Neural cell (in vitro differentiated cells): ENCODE results near the gene ERICH6B.

Experiments
- CTCF ChIP-seq: fragments of 450-650 bp; IDR thresholded peaks from 2 replicates; pipeline ENCODE4 v1.5.1; 2014; ENCODE audit warnings: antibody characterized with exemption, mild to moderate bottlenecking, moderate library complexity; ENCODE audit not compliant: poor library complexity, severe bottlenecking
- POLR2AphosphoS5 ChIP-seq: IDR thresholded peaks from 2 replicates; pipeline ENCODE4 v1.6.1; 2012
- REST ChIP-seq: IDR thresholded peaks from 2 replicates; pipeline ENCODE4 v1.6.1; 2012; ENCODE audit warnings: borderline replicate concordance
- SMC3 ChIP-seq: fragments of 450-650 bp; conservative IDR thresholded peaks from 2 replicates; pipeline ENCODE4 v1.6.1; 2014; ENCODE audit warnings: antibody characterized with exemption, mild to moderate bottlenecking, moderate library complexity; ENCODE audit not compliant: poor library complexity
- TAF1 ChIP-seq: IDR thresholded peaks from 2 replicates; pipeline ENCODE4 v1.6.1; 2012; ENCODE audit warnings: low read depth

GRCh38 chr13:45516757-45517156 is 98.8 kb downstream of the ERICH6B start:
- TF ChIP-seq CTCF (no peak), REST (no peak), TAF1 (no peak), POLR2AphosphoS5 (no peak), SMC3 (no peak)
